Anterior cingulate cortex (tissue), 58 donors: ENCODE results near the gene CHPF.

Experiments
- DNase-seq, 58 donors: peaks; one replicate each; lab custom pipeline; 2025; lab: John Stamatoyannopoulos, UW

CHPF gene

GRCh38 chr2:219569635-219570034, 26.0 kb upstream of the CHPF start:
- DNase-seq, result no peak

- no peak for DNase-seq
These were observed 25.4 kb upstream of the CHPF start for GRCh38 chr2:219569041-219569440.

GRCh38 chr2:219567791-219568361, 24.3 kb upstream of the CHPF start:
- no peak for DNase-seq

- DNase-seq, result no peak
These were observed 23.5 kb upstream of the CHPF start for GRCh38 chr2:219567131-219567530.

GRCh38 chr2:219566640-219567039, 23.0 kb upstream of the CHPF start:
- no peak for DNase-seq

GRCh38 chr2:219565130-219566080, 21.8 kb upstream of the CHPF start:
- DNase-seq, result no peak

- no peak for DNase-seq
These were observed 19.8 kb upstream of the CHPF start for GRCh38 chr2:219563271-219563928.

GRCh38 chr2:219562049-219563020, 18.7 kb upstream of the CHPF start:
- DNase-seq, result no peak

GRCh38 chr2:219561179-219562048, 17.8 kb upstream of the CHPF start:
- no peak for DNase-seq

- DNase-seq, result no peak
These were observed 17.2 kb upstream of the CHPF start for GRCh38 chr2:219560893-219561178.

- DNase-seq, result no peak
These were observed 16.7 kb upstream of the CHPF start for GRCh38 chr2:219560037-219560892.

- DNase-seq, result no peak
These were observed 15.7 kb upstream of the CHPF start for GRCh38 chr2:219559156-219559915.

GRCh38 chr2:219557791-219558785, 14.5 kb upstream of the CHPF start:
- no peak for DNase-seq

GRCh38 chr2:219557320-219557719, 13.7 kb upstream of the CHPF start:
- DNase-seq, result no peak

GRCh38 chr2:219556413-219556812, 12.8 kb upstream of the CHPF start:
- no peak for DNase-seq

GRCh38 chr2:219555956-219556355, 12.3 kb upstream of the CHPF start:
- no peak for DNase-seq

- DNase-seq, result no peak
These were observed 10.7 kb upstream of the CHPF start for GRCh38 chr2:219554350-219554749.
